GM12878 (cell line): ENCODE data around the gene HSPBP1. TPM values are rescaled to one million over a fixed set of nuclear protein-coding genes. Genes with fewer than 3 reads are reported as not detected.

Source experiments
- FOXK2 ChIP-seq: fragments of 450-650 bp; IDR thresholded peaks from 2 replicates; pipeline ENCODE4 v1.6.1; 2017; ENCODE audit warnings: mild to moderate bottlenecking, moderate library complexity
- IKZF2 ChIP-seq, 2 experiments: fragments of 450-650 bp; IDR thresholded peaks; 2 replicates each; pipeline ENCODE4 v1.6.1; 2017; ENCODE audit warnings: mild to moderate bottlenecking in 2 of 2, moderate library complexity in 2 of 2
- MEF2A ChIP-seq: IDR thresholded peaks from 2 replicates; pipeline ENCODE4 v1.6.1; 2011; ENCODE audit warnings: low read depth, mild to moderate bottlenecking, low read length, moderate library complexity; ENCODE audit not compliant: insufficient read depth
- NBN ChIP-seq: fragments of 450-650 bp; IDR thresholded peaks from 2 replicates; pipeline ENCODE4 v1.6.1; 2016
- RELA ChIP-seq: fragments of 450-650 bp; IDR thresholded peaks from 2 replicates; pipeline ENCODE4 v1.8.0; 2014; ENCODE audit warnings: borderline replicate concordance; ENCODE audit not compliant: partially characterized antibody
- TCF3 ChIP-seq: IDR thresholded peaks from 2 replicates; pipeline ENCODE4 v1.6.1; 2012; ENCODE audit warnings: low read depth, mild to moderate bottlenecking, low read length, borderline replicate concordance; ENCODE audit not compliant: insufficient read depth
- YBX1 ChIP-seq: fragments of 450-650 bp; IDR thresholded peaks from 2 replicates; pipeline ENCODE4 v1.6.1; 2016; ENCODE audit warnings: antibody characterized with exemption
- polyA plus RNA-seq, 11 experiments: library from polyadenylated mRNA; depleted of rRNA in 4 of 11; unstranded in 6 of 11; stranded (reverse) in 5 of 11; fragments of >200 nt; fragmentation: Nextera tagmentation in 4 of 11; fragmentation: Illumina TruSeq in 1 of 11; extraction: Ambion mirVana in 4 of 11; extraction: Trizol in 1 of 11; gene quantifications; 1 replicate in 1 of 11; 2 replicates in 10 of 11; pipeline versions ENCODE4 v1.2.1 to v1.2.3, GENCODE V29; 2011 to 2016; ENCODE audit warnings: inconsistent platforms in 2 of 11, missing spikeins in 2 of 11, low read depth in 1 of 11
- total RNA-seq, 4 experiments: library from RNA; depleted of rRNA in 3 of 4; stranded (reverse); fragments of >200 nt in 3 of 4; fragmentation: Illumina TruSeq in 1 of 4; extraction: Trizol in 1 of 4; gene quantifications; 2 replicates each; pipeline versions ENCODE4 v1.2.1 to v1.2.3, GENCODE V29; 2013 to 2021
- TF ChIP-seq, protein P1 (sequence below), 3 experiments: IDR thresholded peaks in 2 of 3; conservative IDR thresholded peaks in 1 of 3; 2 replicates each; pipeline ENCODE4 v1.5.1; 2011; ENCODE audit warnings: low read depth in 3 of 3, low read length in 3 of 3, mild to moderate bottlenecking in 3 of 3, control low read depth in 2 of 3, moderate library complexity in 2 of 3, inconsistent platforms in 1 of 3, mixed read lengths in 1 of 3; ENCODE audit not compliant: control insufficient read depth in 2 of 3, insufficient read depth in 1 of 3; ENCODE audit errors: extremely low read depth in 1 of 3
- TF ChIP-seq, protein P2 (sequence below): fragments of 450-650 bp; IDR thresholded peaks from 2 replicates; pipeline ENCODE4 v1.6.1; 2017; ENCODE audit warnings: low read depth, mild to moderate bottlenecking, moderate library complexity
- TF ChIP-seq, protein P3 (sequence below): fragments of 450-650 bp; IDR thresholded peaks from 2 replicates; pipeline ENCODE4 v1.6.1; 2016; ENCODE audit warnings: mild to moderate bottlenecking
- TF ChIP-seq, protein P4 (sequence below): fragments of 450-650 bp; IDR thresholded peaks from 2 replicates; pipeline ENCODE4 v1.6.1; 2014; ENCODE audit warnings: mild to moderate bottlenecking
- TF ChIP-seq, protein P5 (sequence below): fragments of 450-650 bp; formaldehyde crosslinking; IDR thresholded peaks from 2 replicates; pipeline ENCODE4 v1.5.0; 2022; ENCODE audit warnings: mild to moderate bottlenecking, missing genetic modification characterization
- TF ChIP-seq, protein P6 (sequence below): fragments of 450-650 bp; IDR thresholded peaks from 2 replicates; pipeline ENCODE4 v1.6.1; 2017; ENCODE audit warnings: antibody characterized with exemption, mild to moderate bottlenecking, moderate library complexity

The HSPBP1 gene
- total and polyA plus RNA-seq, 10 of the 15 experiments (the other 5 are each of a cell fraction or from before 2014, with no cell fraction given) = 0.18 to 83.3 (median 23.0) TPM

DNA sequence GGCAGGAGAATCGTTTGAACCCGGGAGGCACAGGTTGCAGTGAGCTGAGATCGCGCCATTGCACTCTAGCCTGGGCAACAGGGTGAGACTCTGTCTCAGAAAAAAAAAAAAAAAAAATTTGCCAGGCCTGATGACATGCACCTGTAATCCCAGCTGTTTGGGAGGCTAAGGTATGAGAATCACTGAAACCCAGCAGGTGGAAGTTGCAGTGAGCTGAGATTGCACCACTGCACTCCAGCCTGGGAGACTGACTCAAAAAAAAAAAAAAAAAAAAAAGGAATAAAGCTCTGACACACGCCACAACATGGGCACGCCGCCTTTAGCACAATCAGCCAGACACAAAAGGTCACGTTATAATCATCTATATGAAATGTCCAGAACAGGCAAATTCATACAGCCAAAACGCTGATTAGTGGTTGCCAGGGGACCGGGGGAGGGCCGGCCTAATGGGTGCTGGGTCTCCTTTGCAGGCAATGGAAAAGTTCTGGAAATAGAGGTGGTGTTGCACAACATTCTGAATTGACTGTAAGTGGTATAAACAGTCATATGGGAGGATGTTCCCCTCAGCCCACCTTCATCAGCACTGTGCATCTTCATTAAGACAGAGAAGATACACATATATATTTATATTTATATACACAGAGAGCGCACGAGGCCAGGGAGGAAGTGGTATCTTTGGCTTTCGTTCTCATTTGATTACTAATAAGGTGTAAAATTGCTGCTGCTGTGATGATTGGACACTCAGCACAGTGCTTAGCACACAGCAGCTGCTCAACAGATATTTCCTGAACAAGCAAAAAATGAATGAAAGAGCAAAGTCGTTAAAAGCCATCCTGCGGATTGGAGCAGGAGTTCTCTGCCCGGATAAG lies 3.8 kb downstream of the HSPBP1 start (continued):
- TF ChIP-seq, protein P1, sequence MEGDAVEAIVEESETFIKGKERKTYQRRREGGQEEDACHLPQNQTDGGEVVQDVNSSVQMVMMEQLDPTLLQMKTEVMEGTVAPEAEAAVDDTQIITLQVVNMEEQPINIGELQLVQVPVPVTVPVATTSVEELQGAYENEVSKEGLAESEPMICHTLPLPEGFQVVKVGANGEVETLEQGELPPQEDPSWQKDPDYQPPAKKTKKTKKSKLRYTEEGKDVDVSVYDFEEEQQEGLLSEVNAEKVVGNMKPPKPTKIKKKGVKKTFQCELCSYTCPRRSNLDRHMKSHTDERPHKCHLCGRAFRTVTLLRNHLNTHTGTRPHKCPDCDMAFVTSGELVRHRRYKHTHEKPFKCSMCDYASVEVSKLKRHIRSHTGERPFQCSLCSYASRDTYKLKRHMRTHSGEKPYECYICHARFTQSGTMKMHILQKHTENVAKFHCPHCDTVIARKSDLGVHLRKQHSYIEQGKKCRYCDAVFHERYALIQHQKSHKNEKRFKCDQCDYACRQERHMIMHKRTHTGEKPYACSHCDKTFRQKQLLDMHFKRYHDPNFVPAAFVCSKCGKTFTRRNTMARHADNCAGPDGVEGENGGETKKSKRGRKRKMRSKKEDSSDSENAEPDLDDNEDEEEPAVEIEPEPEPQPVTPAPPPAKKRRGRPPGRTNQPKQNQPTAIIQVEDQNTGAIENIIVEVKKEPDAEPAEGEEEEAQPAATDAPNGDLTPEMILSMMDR (IDR thresholded peaks at IDR 0.05 in 2 of 3, conservative IDR thresholded peaks at IDR 0.05 in 1 of 3; ENCODE audit: control insufficient read depth in 2 of 3, extremely low read depth in 1 of 3, insufficient read depth in 1 of 3, low read depth in 3 of 3, low read length in 3 of 3) = no peak
- TF ChIP-seq, protein P2, sequence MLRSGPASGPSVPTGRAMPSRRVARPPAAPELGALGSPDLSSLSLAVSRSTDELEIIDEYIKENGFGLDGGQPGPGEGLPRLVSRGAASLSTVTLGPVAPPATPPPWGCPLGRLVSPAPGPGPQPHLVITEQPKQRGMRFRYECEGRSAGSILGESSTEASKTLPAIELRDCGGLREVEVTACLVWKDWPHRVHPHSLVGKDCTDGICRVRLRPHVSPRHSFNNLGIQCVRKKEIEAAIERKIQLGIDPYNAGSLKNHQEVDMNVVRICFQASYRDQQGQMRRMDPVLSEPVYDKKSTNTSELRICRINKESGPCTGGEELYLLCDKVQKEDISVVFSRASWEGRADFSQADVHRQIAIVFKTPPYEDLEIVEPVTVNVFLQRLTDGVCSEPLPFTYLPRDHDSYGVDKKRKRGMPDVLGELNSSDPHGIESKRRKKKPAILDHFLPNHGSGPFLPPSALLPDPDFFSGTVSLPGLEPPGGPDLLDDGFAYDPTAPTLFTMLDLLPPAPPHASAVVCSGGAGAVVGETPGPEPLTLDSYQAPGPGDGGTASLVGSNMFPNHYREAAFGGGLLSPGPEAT = no peak
- no peak for TF ChIP-seq IKZF2 (IDR thresholded peaks at IDR 0.05)
- TF ChIP-seq, protein P3, sequence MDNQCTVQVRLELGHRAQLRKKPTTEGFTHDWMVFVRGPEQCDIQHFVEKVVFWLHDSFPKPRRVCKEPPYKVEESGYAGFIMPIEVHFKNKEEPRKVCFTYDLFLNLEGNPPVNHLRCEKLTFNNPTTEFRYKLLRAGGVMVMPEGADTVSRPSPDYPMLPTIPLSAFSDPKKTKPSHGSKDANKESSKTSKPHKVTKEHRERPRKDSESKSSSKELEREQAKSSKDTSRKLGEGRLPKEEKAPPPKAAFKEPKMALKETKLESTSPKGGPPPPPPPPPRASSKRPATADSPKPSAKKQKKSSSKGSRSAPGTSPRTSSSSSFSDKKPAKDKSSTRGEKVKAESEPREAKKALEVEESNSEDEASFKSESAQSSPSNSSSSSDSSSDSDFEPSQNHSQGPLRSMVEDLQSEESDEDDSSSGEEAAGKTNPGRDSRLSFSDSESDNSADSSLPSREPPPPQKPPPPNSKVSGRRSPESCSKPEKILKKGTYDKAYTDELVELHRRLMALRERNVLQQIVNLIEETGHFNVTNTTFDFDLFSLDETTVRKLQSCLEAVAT = peak; percentile 41; the same call in 1 of the 2 replicates
- TF ChIP-seq TCF3 = no peak
- TF ChIP-seq, protein P4, sequence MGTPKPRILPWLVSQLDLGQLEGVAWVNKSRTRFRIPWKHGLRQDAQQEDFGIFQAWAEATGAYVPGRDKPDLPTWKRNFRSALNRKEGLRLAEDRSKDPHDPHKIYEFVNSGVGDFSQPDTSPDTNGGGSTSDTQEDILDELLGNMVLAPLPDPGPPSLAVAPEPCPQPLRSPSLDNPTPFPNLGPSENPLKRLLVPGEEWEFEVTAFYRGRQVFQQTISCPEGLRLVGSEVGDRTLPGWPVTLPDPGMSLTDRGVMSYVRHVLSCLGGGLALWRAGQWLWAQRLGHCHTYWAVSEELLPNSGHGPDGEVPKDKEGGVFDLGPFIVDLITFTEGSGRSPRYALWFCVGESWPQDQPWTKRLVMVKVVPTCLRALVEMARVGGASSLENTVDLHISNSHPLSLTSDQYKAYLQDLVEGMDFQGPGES = no peak
- TF ChIP-seq RELA = no peak
- TF ChIP-seq FOXK2 = no peak
- TF ChIP-seq, protein P5, sequence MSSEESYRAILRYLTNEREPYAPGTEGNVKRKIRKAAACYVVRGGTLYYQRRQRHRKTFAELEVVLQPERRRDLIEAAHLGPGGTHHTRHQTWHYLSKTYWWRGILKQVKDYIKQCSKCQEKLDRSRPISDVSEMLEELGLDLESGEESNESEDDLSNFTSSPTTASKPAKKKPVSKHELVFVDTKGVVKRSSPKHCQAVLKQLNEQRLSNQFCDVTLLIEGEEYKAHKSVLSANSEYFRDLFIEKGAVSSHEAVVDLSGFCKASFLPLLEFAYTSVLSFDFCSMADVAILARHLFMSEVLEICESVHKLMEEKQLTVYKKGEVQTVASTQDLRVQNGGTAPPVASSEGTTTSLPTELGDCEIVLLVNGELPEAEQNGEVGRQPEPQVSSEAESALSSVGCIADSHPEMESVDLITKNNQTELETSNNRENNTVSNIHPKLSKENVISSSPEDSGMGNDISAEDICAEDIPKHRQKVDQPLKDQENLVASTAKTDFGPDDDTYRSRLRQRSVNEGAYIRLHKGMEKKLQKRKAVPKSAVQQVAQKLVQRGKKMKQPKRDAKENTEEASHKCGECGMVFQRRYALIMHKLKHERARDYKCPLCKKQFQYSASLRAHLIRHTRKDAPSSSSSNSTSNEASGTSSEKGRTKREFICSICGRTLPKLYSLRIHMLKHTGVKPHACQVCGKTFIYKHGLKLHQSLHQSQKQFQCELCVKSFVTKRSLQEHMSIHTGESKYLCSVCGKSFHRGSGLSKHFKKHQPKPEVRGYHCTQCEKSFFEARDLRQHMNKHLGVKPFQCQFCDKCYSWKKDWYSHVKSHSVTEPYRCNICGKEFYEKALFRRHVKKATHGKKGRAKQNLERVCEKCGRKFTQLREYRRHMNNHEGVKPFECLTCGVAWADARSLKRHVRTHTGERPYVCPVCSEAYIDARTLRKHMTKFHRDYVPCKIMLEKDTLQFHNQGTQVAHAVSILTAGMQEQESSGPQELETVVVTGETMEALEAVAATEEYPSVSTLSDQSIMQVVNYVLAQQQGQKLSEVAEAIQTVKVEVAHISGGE = no peak
- TF ChIP-seq, protein P6, sequence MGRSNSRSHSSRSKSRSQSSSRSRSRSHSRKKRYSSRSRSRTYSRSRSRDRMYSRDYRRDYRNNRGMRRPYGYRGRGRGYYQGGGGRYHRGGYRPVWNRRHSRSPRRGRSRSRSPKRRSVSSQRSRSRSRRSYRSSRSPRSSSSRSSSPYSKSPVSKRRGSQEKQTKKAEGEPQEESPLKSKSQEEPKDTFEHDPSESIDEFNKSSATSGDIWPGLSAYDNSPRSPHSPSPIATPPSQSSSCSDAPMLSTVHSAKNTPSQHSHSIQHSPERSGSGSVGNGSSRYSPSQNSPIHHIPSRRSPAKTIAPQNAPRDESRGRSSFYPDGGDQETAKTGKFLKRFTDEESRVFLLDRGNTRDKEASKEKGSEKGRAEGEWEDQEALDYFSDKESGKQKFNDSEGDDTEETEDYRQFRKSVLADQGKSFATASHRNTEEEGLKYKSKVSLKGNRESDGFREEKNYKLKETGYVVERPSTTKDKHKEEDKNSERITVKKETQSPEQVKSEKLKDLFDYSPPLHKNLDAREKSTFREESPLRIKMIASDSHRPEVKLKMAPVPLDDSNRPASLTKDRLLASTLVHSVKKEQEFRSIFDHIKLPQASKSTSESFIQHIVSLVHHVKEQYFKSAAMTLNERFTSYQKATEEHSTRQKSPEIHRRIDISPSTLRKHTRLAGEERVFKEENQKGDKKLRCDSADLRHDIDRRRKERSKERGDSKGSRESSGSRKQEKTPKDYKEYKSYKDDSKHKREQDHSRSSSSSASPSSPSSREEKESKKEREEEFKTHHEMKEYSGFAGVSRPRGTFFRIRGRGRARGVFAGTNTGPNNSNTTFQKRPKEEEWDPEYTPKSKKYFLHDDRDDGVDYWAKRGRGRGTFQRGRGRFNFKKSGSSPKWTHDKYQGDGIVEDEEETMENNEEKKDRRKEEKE = no peak
- no peak for TF ChIP-seq MEF2A
- TF ChIP-seq NBN = 0 out of 2 replicates have a peak, but pooled peaks have one; percentile 28
- TF ChIP-seq YBX1 = no peak
